Mesenteric fat pad (tissue), 1 donor: ENCODE data around the gene LST1. TPM values are rescaled to one million over a fixed set of nuclear protein-coding genes. Genes with fewer than 3 reads are reported as not detected.

Experiments
- DNase-seq: peaks from one replicate; pipeline ENCODE4 v3.0.0-alpha.2; 2020; ENCODE audit warnings: low spot score
- total RNA-seq: library from RNA; stranded (reverse); fragmentation: NEBNext Ultra II Directional; extraction: Animal tissue kit (Norgen Biotek cat#: 25700); gene quantifications from one replicate; pipeline ENCODE4 v1.2.1, GENCODE V29; 2021
- donor health status: DM: yes; HTN: yes; CAD: no.

The LST1 gene
- total RNA-seq, 1 donor from 2014 or later, result 23.8 TPM

DNA sequence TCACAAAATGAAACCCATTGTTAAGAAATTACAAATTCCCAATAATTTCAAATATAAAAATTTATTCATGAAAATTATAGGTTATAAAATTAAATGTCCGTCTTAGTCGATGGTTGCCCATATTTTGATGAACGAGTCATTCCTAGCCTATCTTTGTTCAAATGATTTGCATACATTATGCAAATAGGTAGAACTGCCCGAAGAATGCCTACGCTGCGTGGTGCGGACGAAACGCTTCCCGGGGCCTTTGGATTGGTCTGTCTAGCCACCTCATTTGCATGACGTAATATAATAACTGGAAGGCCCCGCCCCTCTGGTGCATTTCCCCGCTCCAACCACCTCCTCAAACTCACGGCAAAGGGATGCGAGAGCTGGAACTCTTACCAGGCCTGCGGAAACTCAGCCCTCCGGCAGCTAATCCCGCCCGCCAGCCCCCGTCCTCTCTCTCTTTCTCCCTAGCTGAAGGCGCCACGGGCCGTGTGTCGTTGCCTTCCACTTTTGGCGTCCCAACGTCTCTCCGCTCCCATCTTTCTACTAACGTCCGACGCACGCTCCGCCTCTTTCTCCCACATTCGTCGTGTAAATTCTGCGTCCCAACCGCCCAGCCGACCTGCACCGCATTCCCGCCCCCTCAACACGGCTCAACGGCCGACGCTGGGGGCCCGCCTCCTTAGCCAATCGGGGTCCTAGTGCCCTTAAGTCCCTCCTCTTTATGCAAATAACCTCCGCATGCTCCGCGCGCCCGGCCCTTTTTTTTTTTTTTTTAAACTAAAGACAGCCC lies 33.9 kb downstream of the LST1 start:
- peak; percentile 99 for DNase-seq

DNA sequence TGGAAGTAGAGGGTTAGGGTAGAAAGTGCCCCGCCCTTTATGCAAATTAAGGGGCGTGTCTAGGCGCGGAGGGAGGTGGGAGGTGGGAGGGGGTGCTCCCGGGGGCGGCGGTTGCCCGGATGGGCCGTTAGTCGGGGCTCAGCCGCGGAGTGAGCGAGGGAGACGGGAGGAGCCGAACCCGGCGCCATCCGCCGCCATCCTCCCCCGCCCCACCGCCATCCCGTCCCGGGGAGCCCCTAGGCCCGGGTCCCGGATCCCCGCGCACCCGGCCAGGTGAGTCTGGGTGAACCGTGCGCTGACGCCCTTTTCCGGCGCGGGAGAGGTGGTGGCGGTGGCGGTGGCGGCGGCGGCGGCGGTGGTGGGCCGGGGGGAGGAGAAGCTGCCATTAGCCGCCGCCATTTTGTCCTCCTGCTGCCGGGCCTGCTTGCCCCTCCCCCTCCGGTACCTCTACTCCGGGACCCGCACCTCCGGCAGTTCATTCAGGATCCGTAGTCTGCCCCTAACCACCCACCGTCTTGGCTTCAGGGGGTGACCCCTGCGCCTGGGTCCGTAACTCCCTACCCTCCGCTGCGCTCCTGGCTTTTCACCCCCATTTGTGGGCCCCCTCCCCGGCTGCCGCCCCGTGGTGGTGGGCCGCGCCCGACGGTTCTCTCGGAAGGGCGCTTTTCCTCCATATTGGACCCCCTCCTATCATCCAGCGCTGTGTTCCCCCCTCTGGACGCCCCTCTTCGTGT lies 34.7 kb downstream of the LST1 start, which contains the start of gene PRRC2A:
Gene PRRC2A, plus strand, starts transcription at position 130 of the 734 bp plus-strand sequence. CDS start 2,075 bp downstream, outside the sequence.
- peak; percentile 97 for DNase-seq

DNA sequence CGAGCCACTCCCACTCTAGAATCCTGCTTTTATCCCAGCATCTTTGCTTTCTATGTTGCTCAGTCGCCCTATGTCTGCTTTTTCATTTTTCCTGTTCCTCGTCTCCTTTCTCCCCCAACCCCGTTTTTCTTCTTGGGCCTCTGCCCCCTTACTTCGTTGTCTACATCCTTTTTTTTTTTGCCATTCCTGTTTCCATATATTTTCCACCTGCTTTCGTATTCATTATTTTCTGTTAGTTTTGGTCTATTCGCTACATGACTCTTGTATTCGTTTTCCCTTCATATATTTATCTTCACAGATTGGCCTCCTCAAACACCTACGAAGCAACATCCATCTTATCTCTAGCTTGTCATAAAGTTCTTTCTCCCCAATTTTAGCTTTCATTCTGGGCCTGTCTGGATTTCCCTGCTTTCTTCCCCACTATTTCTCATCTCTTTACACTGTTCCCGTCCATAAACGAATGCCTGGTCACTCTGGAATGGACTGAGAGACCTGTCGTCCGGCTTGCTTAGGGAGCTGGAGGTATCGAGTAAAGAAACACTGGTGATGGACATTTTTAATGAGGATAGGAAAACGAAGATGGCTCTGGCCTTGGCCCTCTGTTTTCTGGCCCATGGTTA lies 35.4 kb downstream of the LST1 start:
- no peak for DNase-seq

DNA sequence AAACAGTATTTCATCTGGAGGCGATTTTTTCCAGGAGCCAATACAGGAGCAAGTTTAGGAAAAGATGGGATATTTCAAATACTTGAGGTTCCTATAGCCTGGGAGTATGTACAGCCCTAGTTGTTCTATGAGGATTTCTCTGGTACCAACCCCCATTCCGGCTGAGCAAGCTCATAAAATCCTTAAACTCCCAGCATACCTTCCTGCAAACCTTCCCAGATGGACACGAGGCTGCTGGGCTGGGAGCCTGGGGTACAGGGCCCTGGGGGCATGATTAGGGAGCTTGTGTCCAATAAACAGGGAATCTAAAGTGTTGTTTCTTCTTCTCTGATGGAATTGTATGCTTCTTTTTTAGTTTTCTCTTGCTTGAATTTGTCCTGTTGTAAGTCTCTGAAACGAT lies 35.9 kb downstream of the LST1 start:
- no peak for DNase-seq

DNA sequence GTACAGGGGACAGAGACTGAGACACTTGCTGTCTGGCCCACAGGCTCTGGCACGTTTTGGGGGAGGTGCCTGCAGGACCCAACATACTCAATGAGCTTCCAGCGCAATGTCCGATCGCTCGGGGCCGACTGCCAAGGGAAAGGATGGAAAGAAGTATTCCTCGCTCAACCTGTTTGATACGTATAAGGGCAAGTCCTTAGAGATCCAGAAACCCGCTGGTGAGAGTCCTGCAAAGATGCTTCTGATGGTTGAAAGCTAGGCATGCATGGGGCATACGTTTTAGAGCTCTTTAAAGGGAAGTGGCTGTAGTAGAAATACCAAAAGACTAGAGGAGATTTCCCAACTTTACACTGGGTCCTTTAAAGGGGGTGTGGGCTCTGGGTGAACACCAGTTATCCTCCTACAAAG lies 36.6 kb downstream of the LST1 start:
- DNase-seq, result no peak

DNA sequence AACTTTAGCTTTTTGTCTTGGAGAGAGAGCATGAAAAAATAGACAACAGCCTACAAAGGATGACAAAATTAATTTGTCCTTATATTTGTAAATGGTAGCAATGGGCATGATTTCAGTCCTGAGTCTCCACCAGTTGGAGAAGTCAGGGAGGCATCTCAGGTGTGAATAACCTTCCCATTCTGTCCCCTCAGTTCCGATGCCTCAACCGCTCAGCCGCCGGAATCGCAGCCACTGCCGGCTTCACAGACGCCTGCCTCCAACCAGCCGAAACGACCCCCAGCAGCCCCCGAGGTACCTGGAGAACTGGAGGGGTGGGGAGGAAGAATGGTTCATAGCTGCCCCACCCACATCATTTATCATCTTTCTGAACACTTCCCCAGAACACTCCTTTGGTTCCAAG lies 38.0 kb downstream of the LST1 start:
- no peak for DNase-seq

DNA sequence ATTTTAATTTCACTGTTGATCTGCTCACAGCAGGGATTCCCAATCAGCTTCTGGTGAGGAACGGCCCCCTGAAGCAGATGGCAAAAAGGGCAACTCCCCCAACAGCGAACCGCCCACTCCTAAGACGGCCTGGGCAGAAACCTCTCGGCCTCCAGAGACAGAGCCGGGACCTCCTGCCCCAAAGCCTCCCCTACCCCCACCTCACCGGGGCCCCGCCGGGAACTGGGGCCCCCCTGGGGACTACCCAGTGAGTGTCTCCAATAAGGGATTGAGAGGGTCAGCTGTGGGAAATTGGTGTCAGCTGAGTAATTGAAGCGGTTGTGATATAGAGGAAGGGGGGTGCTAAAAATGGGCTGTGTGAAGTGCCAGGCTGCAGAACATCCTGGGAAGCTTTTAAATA lies 40.9 kb downstream of the LST1 start:
- no peak for DNase-seq

DNA sequence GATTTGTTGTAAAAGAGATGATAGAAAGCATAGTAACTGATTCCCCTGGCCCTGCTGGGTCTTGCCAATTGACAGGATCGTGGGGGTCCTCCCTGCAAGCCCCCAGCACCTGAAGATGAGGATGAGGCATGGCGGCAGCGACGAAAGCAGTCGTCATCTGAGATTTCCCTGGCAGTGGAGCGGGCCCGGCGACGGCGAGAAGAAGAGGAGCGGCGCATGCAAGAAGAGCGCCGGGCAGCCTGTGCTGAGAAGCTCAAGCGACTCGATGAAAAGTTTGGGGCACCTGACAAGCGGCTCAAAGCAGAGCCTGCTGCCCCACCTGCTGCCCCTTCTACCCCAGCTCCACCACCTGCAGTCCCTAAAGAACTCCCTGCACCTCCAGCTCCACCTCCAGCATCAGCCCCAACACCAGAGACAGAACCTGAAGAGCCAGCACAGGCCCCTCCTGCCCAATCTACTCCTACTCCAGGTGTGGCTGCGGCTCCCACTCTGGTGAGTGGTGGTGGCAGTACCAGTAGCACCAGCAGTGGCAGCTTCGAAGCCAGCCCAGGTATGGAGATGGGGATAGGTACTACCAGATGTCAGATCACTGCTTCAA lies 41.7 kb downstream of the LST1 start:
- no peak for DNase-seq

DNA sequence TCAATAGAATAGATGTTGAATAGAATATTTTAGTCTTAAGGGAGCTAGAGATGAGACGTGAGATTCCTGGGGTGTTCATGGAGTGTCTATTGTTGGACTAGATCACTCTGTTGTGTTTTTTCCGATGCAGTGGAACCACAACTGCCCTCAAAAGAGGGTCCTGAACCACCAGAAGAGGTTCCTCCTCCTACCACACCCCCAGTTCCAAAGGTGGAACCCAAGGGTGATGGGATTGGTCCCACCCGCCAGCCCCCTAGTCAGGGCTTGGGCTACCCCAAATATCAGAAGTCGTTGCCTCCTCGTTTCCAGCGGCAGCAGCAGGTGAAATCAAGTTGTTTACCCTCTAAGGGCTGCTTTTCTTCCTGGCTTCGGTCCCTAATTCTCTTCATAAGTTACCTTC lies 42.9 kb downstream of the LST1 start:
- DNase-seq, result no peak

DNA sequence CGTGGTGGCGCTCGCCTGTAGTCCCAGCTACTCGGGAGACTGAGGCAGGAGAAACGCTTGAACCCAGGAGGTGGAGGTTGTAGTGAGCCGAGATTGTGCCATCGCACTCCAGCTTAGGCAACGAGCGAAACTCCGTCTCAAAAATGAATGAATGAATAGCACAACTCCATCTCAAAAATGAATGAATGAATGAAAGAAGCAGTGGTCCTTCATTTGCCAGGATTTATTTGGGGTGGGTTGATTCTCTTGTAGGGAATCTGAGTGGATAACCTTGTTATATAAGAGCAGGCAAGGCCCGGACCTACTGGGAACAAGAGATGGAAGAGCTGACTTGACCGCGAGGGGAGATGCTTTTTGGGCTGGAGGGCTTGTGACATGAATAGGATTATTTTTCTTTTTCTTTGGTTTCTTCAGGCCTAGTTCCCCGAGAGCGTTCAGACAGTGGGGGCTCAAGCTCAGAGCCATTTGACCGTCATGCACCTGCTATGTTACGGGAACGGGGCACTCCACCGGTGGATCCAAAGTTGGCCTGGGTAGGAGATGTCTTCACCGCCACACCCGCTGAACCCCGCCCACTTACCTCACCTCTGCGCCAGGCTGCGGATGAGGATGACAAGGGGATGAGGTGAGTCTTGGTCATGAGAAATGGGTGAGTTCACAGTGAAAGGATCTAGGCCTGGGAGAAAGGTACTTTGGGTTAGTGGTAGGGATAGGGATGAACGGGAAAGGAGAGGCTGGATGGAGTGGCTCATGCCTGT lies 44.3 kb downstream of the LST1 start:
- DNase-seq, result no peak

DNA sequence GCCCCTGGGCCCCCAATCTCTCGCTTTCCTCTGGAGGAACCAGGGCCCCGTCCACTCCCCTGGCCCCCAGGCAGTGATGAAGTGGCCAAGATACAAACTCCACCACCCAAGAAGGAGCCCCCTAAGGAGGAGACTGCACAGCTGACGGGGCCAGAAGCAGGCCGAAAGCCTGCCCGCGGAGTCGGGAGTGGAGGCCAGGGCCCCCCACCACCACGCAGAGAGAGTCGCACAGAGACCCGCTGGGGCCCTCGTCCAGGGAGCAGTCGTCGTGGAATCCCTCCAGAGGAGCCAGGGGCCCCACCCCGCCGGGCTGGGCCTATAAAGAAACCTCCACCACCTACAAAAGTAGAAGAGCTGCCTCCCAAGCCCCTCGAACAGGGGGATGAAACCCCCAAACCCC lies 45.1 kb downstream of the LST1 start:
- no peak for DNase-seq

DNA sequence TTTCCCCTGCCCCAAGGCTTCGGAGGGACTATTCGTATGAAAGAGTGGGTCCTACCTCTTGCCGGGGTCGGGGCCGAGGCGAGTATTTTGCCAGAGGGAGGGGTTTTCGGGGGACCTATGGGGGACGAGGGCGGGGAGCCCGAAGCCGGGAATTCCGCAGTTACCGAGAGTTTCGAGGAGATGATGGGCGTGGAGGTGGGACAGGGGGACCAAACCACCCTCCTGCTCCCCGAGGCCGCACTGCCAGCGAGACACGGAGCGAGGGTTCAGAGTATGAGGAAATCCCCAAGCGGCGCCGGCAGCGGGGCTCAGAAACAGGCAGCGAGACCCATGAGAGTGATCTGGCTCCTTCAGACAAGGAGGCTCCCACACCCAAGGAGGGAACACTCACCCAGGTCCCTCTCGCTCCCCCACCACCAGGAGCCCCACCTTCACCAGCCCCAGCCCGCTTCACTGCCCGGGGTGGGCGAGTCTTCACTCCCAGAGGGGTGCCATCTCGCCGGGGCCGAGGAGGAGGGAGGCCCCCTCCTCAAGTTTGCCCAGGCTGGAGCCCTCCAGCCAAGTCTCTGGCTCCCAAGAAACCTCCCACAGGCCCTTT lies 45.7 kb downstream of the LST1 start:
- DNase-seq, result no peak

DNA sequence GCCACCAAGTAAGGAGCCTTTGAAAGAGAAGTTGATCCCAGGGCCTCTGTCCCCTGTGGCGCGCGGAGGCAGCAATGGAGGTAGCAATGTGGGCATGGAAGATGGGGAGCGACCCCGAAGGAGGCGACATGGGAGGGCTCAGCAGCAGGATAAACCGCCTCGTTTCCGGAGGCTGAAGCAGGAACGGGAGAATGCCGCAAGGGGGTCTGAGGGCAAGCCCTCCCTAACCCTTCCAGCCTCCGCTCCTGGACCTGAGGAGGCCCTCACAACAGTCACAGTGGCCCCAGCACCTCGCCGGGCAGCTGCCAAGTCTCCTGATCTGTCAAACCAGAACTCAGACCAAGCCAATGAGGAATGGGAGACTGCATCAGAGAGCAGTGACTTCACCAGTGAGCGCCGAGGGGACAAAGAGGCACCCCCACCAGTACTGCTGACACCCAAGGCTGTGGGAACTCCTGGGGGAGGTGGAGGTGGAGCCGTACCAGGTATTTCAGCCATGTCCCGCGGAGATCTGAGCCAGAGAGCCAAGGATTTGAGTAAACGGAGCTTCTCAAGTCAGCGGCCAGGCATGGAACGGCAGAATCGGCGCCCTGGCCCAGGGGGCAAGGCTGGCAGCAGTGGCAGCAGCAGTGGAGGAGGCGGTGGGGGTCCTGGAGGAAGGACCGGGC lies 46.3 kb downstream of the LST1 start:
- DNase-seq, result no peak

DNA sequence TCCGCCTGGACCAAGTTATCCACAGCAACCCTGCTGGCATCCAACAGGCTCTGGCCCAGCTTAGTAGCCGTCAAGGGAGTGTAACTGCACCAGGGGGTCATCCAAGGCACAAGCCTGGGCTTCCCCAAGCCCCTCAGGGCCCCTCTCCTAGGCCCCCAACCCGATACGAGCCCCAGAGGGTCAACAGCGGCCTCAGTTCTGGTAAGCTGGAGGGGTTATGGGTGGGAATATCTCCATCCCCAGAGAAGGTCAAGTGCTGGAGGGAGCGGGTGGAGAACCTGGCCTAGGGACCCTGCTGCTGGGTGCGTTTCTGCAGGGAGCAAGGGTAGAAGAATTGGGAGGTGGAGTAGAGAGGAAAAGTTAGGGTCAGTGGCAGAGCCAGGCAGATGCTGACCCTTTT lies 47.4 kb downstream of the LST1 start:
- no peak for DNase-seq

DNA sequence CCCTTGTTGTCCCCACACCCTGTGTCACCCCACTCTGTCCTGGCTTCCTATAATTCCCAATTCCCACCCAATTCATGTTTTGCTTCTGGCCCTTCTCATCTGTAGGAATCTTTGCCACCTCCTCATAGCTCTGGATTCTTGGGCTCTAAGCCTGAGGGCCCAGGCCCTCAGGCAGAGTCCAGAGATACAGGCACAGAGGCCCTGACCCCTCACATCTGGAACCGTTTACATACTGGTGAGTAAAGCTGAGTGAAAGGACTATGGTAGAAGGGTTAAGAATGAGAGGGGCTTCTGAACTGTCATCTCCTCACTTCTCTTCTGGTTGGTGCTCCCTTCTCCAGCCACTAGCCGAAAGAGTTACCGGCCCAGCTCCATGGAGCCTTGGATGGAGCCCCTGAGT lies 48.1 kb downstream of the LST1 start:
- no peak for DNase-seq

DNA sequence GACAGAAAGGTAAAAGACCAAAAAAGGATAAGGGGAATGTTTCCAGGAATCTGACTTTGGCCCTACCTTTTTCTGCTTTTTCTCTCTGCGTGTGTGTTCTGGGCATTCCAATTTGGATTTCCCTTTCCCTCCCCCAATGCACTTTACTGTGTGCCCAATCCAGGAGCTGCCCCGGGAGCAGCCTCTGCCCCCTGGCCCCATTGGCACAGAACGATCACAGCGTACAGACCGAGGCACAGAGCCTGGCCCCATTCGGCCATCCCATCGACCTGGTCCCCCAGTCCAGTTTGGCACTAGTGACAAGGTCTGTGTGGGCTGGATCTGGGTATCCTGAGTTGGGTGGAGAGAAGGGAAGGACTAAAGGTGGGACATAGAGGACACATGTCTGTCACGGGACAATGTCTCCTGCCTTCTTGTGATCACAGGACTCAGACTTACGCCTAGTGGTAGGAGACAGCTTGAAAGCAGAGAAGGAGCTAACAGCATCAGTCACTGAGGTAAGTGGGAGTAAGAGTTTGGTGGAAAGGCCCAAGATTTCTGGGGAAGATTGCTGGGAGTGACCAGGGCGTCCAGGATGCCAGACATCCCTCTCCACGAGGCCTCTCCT lies 49.0 kb downstream of the LST1 start:
- DNase-seq, result no peak

DNA sequence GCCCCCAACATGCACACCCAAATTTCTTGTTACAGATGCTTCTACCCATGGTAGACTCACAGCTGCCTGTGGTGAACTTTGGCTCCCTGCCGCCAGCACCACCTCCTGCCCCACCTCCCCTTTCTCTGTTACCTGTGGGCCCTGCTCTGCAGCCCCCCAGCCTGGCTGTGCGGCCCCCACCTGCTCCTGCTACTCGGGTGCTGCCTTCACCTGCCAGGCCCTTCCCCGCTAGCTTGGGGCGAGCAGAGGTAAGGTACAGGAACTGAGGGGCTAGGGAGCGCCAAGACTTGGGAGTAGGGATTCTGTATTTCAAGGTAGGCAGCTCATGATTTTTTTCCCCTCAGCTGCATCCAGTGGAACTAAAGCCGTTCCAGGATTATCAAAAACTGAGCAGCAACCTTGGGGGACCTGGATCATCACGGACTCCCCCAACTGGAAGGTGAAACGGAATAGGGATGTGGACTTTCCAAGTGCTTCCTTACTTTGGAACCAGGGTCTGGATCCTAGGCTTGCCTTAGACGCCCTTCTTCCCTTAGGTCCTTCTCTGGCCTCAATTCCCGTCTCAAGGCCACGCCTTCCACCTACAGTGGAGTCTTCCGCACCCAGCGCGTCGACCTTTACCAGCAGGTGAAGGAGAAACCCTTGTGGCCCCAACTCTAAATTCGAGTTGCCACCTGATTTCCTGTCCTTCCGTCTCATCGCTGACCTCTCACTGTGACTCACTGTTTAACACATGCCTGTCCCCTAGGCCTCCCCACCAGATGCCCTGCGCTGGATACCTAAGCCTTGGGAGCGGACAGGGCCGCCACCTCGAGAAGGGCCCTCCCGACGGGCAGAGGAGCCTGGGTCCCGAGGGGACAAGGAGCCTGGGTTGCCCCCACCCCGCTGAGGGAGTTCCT lies 50.9 kb downstream of the LST1 start:
- no peak for DNase-seq
